Right cardiac atrium (tissue), 5 donors: ENCODE results near the gene PRDM16. TPM values are rescaled to one million over a fixed set of nuclear protein-coding genes. Genes with fewer than 3 reads are reported as not detected.

Source experiments
- ATAC-seq, 2 donors: fragments of 200-7000 bp; cut with Tn5 transposase; one replicate each; pipeline versions ENCODE4 v1.8.0 to v1.9.1; 2020; ENCODE audit warnings: moderate library complexity in 2 of 2, mild to moderate bottlenecking in 1 of 2
- DNase-seq, 3 donors: peaks; one replicate each; pipeline ENCODE4 v3.0.0-alpha.2; 2020
- H3K27ac ChIP-seq: one replicate; pipeline ENCODE4 v1.5.1; 2013; ENCODE audit warnings: mild to moderate bottlenecking, low read length, control low read depth, moderate library complexity
- H3K27me3 ChIP-seq: one replicate; pipeline ENCODE4 v1.6.1; 2013; ENCODE audit not compliant: control insufficient read depth, insufficient read depth
- H3K4me1 ChIP-seq: one replicate; pipeline ENCODE4 v1.6.1; 2013; ENCODE audit warnings: low read length; ENCODE audit not compliant: control insufficient read depth, insufficient read depth
- H3K4me3 ChIP-seq: one replicate; pipeline ENCODE4 v1.5.1; 2013; ENCODE audit warnings: low read length, control low read depth
- H3K9me3 ChIP-seq: one replicate; pipeline ENCODE4 v1.6.1; 2013; ENCODE audit warnings: low read length; ENCODE audit not compliant: control insufficient read depth
- WGBS: extraction: QIAGEN DNeasy Blood & Tissue Kit; methylation state at CpG from one replicate; pipeline ENCODE4 v1.1.7; 2013; 5-methylcytosine and 5-hydroxymethylcytosine counted together
- intact Hi-C, 4 donors: fragments of 100-400 bp; cut with DNase I; formaldehyde crosslinking; loops; one replicate each; pipeline versions ENCODE4 v1.11.0 to v1.14.0; 2022 to 2023
- polyA plus RNA-seq: library from polyadenylated mRNA; stranded (reverse); fragments of 200-250 nt; gene quantifications from one replicate; pipeline ENCODE4 v1.2.3, GENCODE V29; 2013
- total RNA-seq, 4 donors: library from RNA; stranded (reverse); fragmentation: NEBNext Ultra II Directional; extraction: Animal tissue kit (Norgen Biotek cat#: 25700); gene quantifications; one replicate each; pipeline ENCODE4 v1.2.1, GENCODE V29; 2021
- donor health status: healthy with polysubstance abuse.
- donor health status: DM: no; HTN: yes; CAD: no.
- donor health status: DM: no; HTN: no; CAD: no.
- donor health status: DM: no; HTN: yes; CAD: no; lungs with severe emphysema.
- donor health status: DM: yes; HTN: yes; CAD: no.

Gene PRDM16
- total and polyA plus RNA-seq, 5 donors, result 1.1 to 2.9 (median 1.9) TPM

- 91% methylated on average over 4 of the region's 4 CpGs for WGBS
- no peaks in the 10 kb centered on the region for H3K27me3 ChIP-seq
- no peaks in the 10 kb centered on the region for H3K4me1 ChIP-seq
- H3K27ac ChIP-seq, result no peak overlapping the region
- no peaks in the 10 kb centered on the region for H3K9me3 ChIP-seq
- ATAC-seq (no peak), DNase-seq (no peak)
- H3K4me3 ChIP-seq, result no peak overlapping the region
- intact Hi-C loops, result no loop called here
Measured at GRCh38 chr1:3257788-3258187, 188.8 kb downstream of the PRDM16 start.

- intact Hi-C loops, result no loop called here
- H3K27ac ChIP-seq, result no peak overlapping the region
- H3K27me3 ChIP-seq, result no peaks in the 10 kb centered on the region
- WGBS, result 36% methylated on average over 16 of the region's 16 CpGs
- DNase-seq (no peak), ATAC-seq (no peak)
- no peaks in the 10 kb centered on the region for H3K9me3 ChIP-seq
- no peak overlapping the region for H3K4me3 ChIP-seq
- no peaks in the 10 kb centered on the region for H3K4me1 ChIP-seq
Measured at GRCh38 chr1:3258386-3259003, 189.5 kb downstream of the PRDM16 start.

- no peak for DNase-seq
- no peak overlapping the region for H3K4me3 ChIP-seq
- no peaks in the 10 kb centered on the region for H3K4me1 ChIP-seq
- no peak for ATAC-seq
- H3K27ac ChIP-seq, result no peak overlapping the region
- 61% methylated on average over 14 of the region's 14 CpGs for WGBS
- intact Hi-C loops, result no loop called here
- H3K9me3 ChIP-seq, result no peaks in the 10 kb centered on the region
- no peaks in the 10 kb centered on the region for H3K27me3 ChIP-seq
Measured at GRCh38 chr1:3259020-3259419, 190.0 kb downstream of the PRDM16 start.

GRCh38 chr1:3261007-3261968 lies 192.3 kb downstream of the PRDM16 start:
- intact Hi-C loops, result no loop called here
- no peaks in the 10 kb centered on the region for H3K9me3 ChIP-seq
- WGBS, result 59% methylated on average over 21 of the region's 21 CpGs
- H3K4me1 ChIP-seq, result no peaks in the 10 kb centered on the region
- H3K27ac ChIP-seq, result no peak overlapping the region
- H3K4me3 ChIP-seq, result no peak overlapping the region
- ATAC-seq, result peak; percentile 50 to 85
- DNase-seq, result peak; percentile 60 to 71 (median 64)
- no peaks in the 10 kb centered on the region for H3K27me3 ChIP-seq

GRCh38 chr1:3261969-3262579 lies 193.1 kb downstream of the PRDM16 start:
- no peak overlapping the region for H3K27ac ChIP-seq
- H3K4me1 ChIP-seq, result no peaks in the 10 kb centered on the region
- 78% methylated on average over 11 of the region's 11 CpGs for WGBS
- H3K27me3 ChIP-seq, result no peaks in the 10 kb centered on the region
- intact Hi-C loops, result no loop called here
- ATAC-seq (no peak), DNase-seq (peak in 1 of 3 donors; percentile 21)
- no peak overlapping the region for H3K4me3 ChIP-seq
- no peaks in the 10 kb centered on the region for H3K9me3 ChIP-seq

- WGBS, result 85% methylated on average over 26 of the region's 26 CpGs
- no peaks in the 10 kb centered on the region for H3K4me1 ChIP-seq
- DNase-seq, result peak in 1 of 3 donors; percentile 21
Measured at GRCh38 chr1:3262681-3263286, 193.8 kb downstream of the PRDM16 start.

GRCh38 chr1:3263790-3264189 lies 194.8 kb downstream of the PRDM16 start:
- Histone ChIP-seq H3K27me3 (no peaks in the 10 kb centered on the region), H3K27ac (no peak overlapping the region), H3K9me3 (no peaks in the 10 kb centered on the region), H3K4me3 (no peak overlapping the region), H3K4me1 (no peaks in the 10 kb centered on the region)
- intact Hi-C loops, result no loop called here
- WGBS, result 79% methylated on average over 10 of the region's 10 CpGs
- DNase-seq (peak in 1 of 3 donors; percentile 4), ATAC-seq (no peak)

More at GRCh38 chr1:3262681-3263286, 193.8 kb downstream of the PRDM16 start:
- H3K4me3 ChIP-seq, result no peak overlapping the region
- no peaks in the 10 kb centered on the region for H3K27me3 ChIP-seq
- ATAC-seq, result no peak
- H3K27ac ChIP-seq, result no peak overlapping the region
- intact Hi-C loops, result no loop called here
- no peaks in the 10 kb centered on the region for H3K9me3 ChIP-seq

- Histone ChIP-seq H3K9me3 (no peaks in the 10 kb centered on the region), H3K4me3 (no peak overlapping the region), H3K27me3 (no peaks in the 10 kb centered on the region), H3K4me1 (no peaks in the 10 kb centered on the region), H3K27ac (no peak overlapping the region)
- DNase-seq (no peak), ATAC-seq (no peak)
- 75% methylated on average over 10 of the region's 10 CpGs for WGBS
- intact Hi-C loops, result no loop called here
Measured at GRCh38 chr1:3264456-3264855, 195.5 kb downstream of the PRDM16 start.

GRCh38 chr1:3265835-3266805 lies 197.1 kb downstream of the PRDM16 start:
- Histone ChIP-seq H3K9me3 (no peaks in the 10 kb centered on the region), H3K27me3 (no peaks in the 10 kb centered on the region), H3K4me1 (no peaks in the 10 kb centered on the region), H3K4me3 (no peak overlapping the region), H3K27ac (no peak overlapping the region)
- intact Hi-C loops, result no loop called here
- WGBS, result 85% methylated on average over 53 of the region's 53 CpGs
- DNase-seq (no peak), ATAC-seq (no peak)
